Stimulated activated effector memory CD8-positive, alpha-beta T cell treated with anti-CD3 and anti-CD28 coated beads, Interleukin-12 subunit alpha, Interleukin-12 subunit beta, amount 100 ng/mL, for 72 hours (primary cell): ENCODE data around the gene BUD13.

Source experiments
- ATAC-seq: fragments of 150-1000 bp; cut with Tn5 transposase; 2 replicates; pipeline ENCODE4 v1.10.0; 2021
- DNase-seq, 2 donors: peaks; one replicate each; pipeline ENCODE4 v3.0.0; 2021 to 2022; ENCODE audit warnings: low spot score in 2 of 2
- H3K27ac Mint-ChIP-seq: one replicate; pipeline ENCODE4 v1.8.0; 2022; ENCODE audit warnings: mild to moderate bottlenecking, mixed read lengths
- H3K36me3 Mint-ChIP-seq: one replicate; pipeline ENCODE4 v1.8.0; 2022; ENCODE audit warnings: mild to moderate bottlenecking, mixed read lengths
- H3K4me1 Mint-ChIP-seq: one replicate; pipeline ENCODE4 v1.8.0; 2022; ENCODE audit warnings: mixed read lengths
- H3K4me3 Mint-ChIP-seq: one replicate; pipeline ENCODE4 v1.8.0; 2022; ENCODE audit warnings: mild to moderate bottlenecking, mixed read lengths
- H3K9me3 Mint-ChIP-seq: one replicate; pipeline ENCODE4 v1.8.0; 2022; ENCODE audit warnings: mixed read lengths

Gene BUD13

DNA sequence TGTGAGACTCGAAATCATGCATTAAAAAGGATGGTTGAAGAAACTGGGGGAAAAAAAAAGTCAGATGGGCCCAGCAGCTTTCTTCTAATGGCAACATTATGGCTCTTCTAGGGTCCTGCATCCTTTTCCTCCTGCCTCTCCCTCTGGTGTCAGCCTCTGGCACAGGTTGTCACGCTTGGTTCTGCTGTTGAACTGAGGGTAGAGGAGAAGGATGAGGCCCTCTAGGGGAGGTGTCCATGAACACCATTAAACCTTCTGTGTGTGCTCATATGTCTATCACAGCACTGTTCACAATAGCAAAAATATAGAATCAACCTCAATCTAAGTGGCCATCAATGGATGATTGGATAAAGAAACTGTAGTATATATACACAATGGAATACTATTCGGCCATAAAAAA, 36.0 kb downstream of the BUD13 start:
- DNase-seq, result no peak
- H3K27ac Mint-ChIP-seq, result no peak overlapping the region
- ATAC-seq, result no peak
- H3K9me3 Mint-ChIP-seq, result no peaks in the 10 kb centered on the region
- H3K4me1 Mint-ChIP-seq, result peaks cover 25% of the 10 kb centered on the region
- H3K4me3 Mint-ChIP-seq, result no peak overlapping the region
- H3K36me3 Mint-ChIP-seq, result peaks cover 12% of the 10 kb centered on the region

DNA sequence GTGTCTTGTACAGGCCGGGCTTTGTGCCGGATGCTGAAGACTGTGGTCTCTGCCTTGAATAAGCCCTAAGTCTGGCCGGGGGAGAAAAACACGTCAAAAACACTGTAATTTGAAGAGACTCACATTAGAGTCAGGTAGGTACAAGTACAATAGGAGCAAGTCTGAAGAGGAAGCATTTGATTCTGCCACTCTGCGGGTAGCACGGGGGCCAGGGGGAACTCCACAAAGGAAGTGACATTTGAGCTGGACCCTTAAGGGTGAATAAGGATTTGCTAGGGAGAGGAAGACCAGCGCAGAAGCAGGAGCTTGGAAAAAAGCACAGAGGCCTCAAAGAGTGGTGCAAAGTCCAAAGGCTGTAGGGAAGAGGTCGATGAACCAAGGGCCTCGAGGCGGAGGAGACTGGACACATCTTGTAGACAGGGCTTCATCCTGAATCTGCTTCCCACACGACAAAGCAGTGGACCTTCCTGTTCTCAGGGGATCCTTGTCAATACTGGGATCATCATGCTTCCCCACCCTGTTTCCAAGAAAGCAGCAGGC, 38.7 kb downstream of the BUD13 start:
- DNase-seq (no peak), ATAC-seq (no peak)
- H3K27ac Mint-ChIP-seq, result no peak overlapping the region
- no peaks in the 10 kb centered on the region for H3K9me3 Mint-ChIP-seq
- peaks cover 8% of the 10 kb centered on the region for H3K36me3 Mint-ChIP-seq
- no peak overlapping the region for H3K4me3 Mint-ChIP-seq
- peaks cover 20% of the 10 kb centered on the region for H3K4me1 Mint-ChIP-seq

DNA sequence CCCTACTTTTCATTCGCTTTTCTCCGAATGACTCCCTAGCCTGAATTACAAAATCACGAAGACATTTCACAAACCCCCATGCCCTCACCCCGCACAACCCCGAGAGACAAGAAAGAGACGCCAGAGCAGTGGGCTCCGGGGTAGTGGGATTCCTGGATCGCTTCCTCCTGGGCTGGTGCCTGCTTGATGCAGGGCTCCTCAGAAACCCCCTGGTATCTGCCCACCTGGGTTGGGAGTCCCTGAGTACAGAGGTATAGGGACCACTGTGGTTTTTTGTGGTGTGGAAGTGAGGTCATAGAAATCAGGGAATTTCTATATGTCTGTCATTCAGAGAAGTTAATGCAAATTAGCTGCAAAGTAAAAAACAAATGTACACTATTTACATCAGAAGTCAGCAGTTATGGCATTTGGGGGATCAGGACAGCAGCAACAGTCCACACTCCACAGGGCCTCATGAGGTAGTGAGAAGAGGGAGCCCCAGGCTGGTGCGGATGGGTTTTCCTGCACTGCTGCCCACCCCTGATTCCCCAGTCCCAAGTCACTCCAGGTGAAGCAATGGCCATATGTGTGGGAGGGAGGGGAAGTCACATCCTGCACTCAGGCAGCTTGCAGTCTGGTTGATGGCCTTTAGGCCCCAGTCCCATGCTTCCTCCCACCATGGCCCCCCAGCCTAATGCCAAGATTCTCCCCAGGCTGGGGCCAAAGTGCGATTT, 39.6 kb downstream of the BUD13 start:
- Mint-ChIP-seq H3K27ac (peak overlapping the region; percentile 1), H3K4me3 (peak overlapping the region; percentile 41), H3K4me1 (peaks cover 17% of the 10 kb centered on the region), H3K36me3 (peaks cover 8% of the 10 kb centered on the region), H3K9me3 (no peaks in the 10 kb centered on the region)
- DNase-seq, result no peak
- peak; percentile 47 for ATAC-seq

DNA sequence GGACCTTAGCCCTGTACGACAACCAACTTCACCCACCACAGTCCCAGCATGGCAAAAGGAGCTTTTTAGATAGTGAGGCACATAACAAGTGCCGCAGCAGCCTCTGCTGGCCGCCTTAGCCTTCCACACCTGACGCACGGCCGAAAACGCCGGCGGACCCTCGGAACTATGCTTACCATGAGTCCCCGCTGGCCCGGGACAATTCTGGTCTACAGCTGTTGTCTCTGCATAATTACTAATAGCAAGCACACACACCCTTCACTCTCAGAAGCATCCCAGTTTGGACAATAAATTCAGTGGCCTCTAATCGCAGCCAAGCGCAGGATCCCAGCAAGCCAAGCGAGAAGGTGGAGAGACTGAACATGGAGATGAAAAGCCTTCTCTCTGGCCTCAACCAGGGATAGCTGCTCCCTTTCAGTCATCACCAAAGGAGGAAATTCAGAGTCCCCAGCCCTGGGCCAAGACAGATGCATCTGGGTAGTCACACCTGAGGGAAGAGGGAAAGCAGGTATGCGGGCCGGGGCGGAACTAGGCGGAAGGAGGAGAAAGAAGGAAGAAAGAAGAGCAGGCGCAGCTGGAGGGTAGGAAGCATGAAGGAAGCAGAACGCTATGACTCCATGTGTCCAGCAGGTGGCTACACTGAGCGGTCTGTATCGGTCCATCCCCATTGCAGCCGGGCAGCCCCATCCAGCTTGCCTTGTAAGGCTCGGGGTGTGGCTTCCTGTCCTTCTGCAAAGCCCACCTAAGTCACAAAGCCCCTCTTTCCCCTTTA, 40.3 kb downstream of the BUD13 start:
- peak overlapping the region; percentile 41 for H3K4me3 Mint-ChIP-seq
- peak overlapping the region; percentile 1 for H3K27ac Mint-ChIP-seq
- peaks cover 17% of the 10 kb centered on the region for H3K4me1 Mint-ChIP-seq
- peaks cover 8% of the 10 kb centered on the region for H3K36me3 Mint-ChIP-seq
- DNase-seq, result peak; percentile 40 to 77
- H3K9me3 Mint-ChIP-seq, result no peaks in the 10 kb centered on the region
- peak; percentile 81 for ATAC-seq

DNA sequence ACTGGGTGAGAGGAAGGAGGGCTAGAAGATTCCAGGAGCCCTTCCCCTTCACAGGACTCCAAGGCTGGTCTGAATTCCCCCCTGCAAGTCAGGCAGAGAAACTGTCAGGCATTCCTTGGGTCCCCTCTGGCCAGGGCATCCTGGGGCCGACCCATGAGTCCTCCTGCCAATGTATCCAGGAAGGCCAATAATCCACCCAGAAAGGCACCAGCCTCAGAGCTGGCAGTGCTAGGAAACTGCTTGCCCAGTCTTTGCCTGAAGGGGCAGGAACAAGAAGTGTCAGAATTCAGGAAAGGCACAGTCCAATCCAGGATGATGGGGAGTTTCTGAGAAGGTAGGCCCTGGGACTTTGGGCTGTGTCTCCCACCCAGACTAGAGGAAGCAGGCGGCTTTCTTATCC, 41.0 kb downstream of the BUD13 start:
- Mint-ChIP-seq H3K4me3 (no peak overlapping the region), H3K9me3 (no peaks in the 10 kb centered on the region)
- ATAC-seq, result no peak

DNA sequence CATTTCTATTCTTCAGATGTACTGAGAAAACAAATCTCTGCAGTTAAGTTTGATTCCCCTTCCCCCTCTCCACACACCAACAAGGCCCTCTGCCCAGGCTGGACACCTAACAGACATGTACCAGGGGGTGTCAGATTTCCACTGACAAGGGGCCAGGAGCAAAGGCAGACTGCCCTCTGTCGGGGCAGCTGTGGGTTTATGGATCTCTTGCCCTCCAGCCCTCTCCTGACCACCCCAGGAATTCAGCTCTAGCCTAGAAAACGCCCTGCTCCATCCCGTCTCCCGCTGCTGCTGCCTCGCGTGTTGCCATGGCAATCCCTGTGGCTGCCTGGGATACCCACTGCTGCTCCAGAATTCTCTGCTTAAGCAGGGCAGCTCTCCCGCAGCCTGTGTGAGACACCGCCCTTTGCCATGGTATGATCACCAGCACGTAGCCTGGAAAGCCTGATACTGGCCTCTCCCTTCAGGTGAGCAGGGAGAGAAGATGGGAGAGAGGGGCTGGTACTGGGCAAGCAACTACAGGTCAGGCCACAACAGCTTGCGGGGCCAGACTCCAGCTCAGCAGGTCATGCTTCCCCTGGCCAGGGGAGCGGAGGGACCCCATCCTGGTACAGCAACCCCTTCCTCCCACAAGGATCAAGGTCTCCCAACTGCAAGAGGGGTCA, 41.6 kb downstream of the BUD13 start:
- ATAC-seq (no peak), DNase-seq (no peak)
- Mint-ChIP-seq H3K36me3 (peaks cover 8% of the 10 kb centered on the region), H3K4me1 (peaks cover 17% of the 10 kb centered on the region), H3K4me3 (no peak overlapping the region), H3K9me3 (no peaks in the 10 kb centered on the region), H3K27ac (no peak overlapping the region)

More for the DNA sequence above, 41.0 kb downstream of the BUD13 start:
- Mint-ChIP-seq H3K27ac (no peak overlapping the region), H3K36me3 (peaks cover 8% of the 10 kb centered on the region), H3K4me1 (peaks cover 17% of the 10 kb centered on the region)
- DNase-seq, result no peak

DNA sequence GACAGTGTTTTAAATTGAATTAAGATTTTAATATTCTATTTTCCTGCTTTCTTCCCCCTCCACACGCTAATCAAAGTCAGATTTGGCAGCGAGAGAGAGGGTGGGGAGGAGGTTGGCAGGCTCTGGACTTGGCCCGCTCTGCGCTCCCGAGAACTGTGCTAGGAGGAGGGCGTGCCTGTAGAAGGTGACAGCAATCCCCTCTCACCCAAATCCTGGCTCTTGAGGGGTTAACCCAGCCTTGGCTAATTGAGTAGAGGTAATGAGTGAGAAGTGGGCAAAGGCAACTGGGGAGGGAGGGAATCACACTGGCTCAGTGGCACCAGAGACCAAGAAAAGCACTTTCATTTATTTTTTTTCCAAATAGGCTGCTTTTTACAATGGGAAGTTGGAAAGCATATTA, 42.2 kb downstream of the BUD13 start:
- Mint-ChIP-seq H3K27ac (no peak overlapping the region), H3K9me3 (no peaks in the 10 kb centered on the region), H3K4me3 (no peak overlapping the region), H3K36me3 (peaks cover 8% of the 10 kb centered on the region), H3K4me1 (peaks cover 17% of the 10 kb centered on the region)
- no peak for ATAC-seq
- DNase-seq, result no peak

DNA sequence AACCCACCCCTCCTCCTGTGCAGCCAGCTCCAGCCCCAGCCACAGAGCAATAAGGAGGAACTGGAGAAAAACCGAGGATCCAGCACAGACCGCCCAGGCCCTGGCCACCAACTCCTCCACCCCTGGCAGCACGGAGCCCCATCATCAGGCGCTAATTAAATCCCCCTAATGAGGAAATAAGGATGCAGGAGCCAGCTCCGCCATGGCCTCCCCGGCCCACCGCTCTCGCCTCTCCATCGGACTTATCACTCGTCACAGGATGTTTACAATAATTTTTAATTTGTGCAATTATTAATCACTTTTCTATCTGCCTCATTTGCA, 42.6 kb downstream of the BUD13 start:
- Mint-ChIP-seq H3K27ac (no peak overlapping the region), H3K9me3 (no peaks in the 10 kb centered on the region), H3K4me1 (peaks cover 17% of the 10 kb centered on the region), H3K36me3 (peaks cover 8% of the 10 kb centered on the region), H3K4me3 (no peak overlapping the region)
- no peak for ATAC-seq
- no peak for DNase-seq

DNA sequence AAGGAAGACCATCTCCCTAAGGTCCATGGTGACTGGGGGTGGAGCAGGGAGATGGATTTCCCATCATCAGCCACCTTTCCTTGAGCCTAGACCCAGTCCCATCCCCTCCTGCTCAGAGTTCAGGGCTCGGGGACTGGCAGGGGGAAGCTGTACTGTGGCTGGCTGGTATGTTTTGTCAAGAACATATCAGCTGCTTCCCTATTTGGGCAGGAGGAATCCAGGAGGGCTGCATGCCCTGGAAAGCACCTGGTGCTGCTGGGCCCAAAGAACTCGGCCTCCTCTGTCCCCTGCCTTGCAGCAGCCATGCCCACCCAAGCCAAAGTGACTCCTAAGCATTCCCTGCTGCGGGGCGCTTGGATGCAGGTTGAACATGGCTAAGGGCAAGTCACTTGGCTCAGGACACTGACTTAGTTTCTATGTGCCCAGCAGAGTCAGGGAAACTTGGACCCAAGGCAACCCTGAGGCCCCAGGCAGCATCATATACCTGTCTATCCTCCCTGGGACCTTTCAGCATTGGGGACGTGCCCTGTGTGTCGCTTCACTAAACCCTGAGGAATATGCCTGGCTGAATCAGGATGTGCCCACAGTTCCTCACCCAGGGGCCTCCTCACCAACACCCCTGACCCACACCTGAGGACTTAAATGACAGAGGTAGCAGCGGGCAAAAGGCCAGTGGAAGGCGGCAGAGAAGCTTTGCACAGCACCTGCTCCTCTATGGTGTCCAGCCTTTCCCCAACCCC, 43.1 kb downstream of the BUD13 start:
- peaks cover 8% of the 10 kb centered on the region for H3K36me3 Mint-ChIP-seq
- H3K4me1 Mint-ChIP-seq, result peaks cover 17% of the 10 kb centered on the region
- no peak for ATAC-seq

DNA sequence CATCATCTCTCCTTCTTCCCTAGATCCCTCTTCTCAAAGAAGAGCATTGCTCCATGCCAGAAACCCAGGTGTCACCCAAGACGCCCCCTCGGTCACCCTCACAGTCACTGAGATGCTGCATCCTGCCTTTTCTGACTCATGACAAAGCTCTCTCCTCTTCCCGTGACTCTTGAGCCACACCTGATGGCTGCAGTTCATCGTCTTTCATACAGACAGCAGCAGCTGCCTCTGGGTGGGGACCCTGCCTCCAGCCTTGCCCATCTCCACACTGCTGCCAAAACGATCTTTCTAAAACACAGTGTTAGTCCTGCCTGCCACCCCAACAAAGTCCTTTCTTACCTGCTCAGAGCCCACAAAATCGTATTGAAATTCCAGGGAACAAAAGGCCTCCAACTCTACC, 44.8 kb downstream of the BUD13 start:
- no peaks in the 10 kb centered on the region for H3K9me3 Mint-ChIP-seq
- H3K27ac Mint-ChIP-seq, result no peak overlapping the region
- H3K36me3 Mint-ChIP-seq, result peaks cover 3% of the 10 kb centered on the region
- H3K4me1 Mint-ChIP-seq, result peaks cover 8% of the 10 kb centered on the region
- ATAC-seq, result no peak
- no peak for DNase-seq
- H3K4me3 Mint-ChIP-seq, result no peak overlapping the region

More for the DNA sequence above, 43.1 kb downstream of the BUD13 start:
- no peaks in the 10 kb centered on the region for H3K9me3 Mint-ChIP-seq
- DNase-seq, result no peak
- no peak overlapping the region for H3K27ac Mint-ChIP-seq
- no peak overlapping the region for H3K4me3 Mint-ChIP-seq

DNA sequence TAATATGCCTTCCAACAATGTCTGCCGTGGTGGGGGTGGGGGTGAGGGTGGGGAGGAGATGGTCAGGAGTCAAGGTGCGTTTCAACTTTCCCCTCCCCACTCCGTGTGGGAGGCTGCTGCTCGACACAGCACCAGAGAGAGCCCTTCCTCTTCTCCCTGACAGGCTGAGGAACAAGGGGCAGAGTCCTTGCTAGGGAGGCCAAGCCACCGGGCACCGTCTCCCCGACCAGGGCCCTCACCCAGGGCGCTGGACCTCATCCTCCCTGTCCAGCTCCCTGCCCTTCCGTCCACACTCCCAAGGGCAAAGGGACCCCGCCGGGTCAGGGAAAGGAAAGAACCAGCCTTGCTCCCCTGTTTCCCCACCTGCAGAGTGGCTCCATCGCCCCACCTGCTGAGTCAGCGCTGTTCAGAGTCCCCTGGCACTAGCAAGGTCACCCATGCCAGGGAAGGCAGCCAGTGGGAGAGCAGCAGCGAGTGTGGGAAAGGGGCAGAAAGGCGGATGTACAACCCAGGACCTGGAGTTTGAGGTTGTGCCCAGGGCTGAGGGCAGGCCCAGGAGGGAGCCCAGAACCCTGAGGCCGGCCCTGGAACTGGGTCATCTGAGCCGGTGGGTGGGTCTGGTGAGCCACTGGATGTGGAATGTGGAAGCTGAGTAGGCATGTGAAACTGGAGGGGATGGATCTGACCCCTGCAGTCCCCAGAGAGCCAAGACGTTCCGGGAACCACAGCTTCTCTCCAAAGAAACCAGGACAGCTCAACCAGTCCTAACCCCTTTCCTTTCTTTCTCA, 47.2 kb downstream of the BUD13 start:
- Mint-ChIP-seq H3K4me3 (no peak overlapping the region), H3K27ac (no peak overlapping the region), H3K9me3 (no peaks in the 10 kb centered on the region), H3K36me3 (no peaks in the 10 kb centered on the region), H3K4me1 (no peaks in the 10 kb centered on the region)
- DNase-seq, result no peak
- ATAC-seq, result no peak

DNA sequence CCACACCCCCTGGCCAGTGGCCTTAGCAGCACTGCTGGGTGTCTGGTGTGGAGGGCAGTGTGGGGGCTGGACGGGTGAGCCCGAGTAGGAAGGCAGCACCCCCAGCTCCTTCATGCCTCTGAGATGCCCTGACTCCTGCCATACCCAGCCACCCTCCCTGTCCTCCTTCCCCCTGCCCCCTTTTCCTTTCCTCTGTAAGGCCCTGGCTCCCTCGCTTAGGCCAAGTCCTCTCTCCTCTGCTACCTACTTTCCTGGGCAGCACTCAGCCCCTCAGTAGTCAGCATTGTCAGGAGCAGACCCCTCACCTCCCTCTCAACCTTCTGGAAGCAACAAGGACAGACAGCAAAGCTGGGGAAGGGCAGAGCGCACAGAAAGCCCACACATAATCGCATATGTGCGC, 48.0 kb downstream of the BUD13 start:
- ATAC-seq (no peak), DNase-seq (no peak)
- Mint-ChIP-seq H3K36me3 (no peaks in the 10 kb centered on the region), H3K9me3 (no peaks in the 10 kb centered on the region), H3K27ac (no peak overlapping the region), H3K4me1 (no peaks in the 10 kb centered on the region), H3K4me3 (no peak overlapping the region)

DNA sequence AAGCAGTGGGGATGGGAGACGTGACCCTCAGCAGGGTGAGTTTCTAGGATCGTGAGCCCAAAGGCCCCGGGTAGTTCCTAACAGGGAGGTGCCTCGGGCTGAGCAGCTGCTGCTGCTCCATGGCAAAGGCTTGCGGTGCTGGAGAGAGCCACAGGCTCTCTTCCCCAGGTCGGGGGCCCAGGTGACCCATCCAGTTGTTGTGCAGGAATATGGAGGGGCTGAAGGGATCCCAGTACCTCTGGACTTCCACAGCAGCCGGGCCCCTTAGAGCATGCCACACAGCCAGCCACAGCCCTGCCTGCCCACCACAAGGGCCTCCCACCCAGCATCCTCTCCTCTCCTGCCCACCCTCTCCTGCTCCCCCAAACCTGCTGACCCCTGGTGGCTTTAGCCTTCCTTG, 49.3 kb downstream of the BUD13 start:
- Mint-ChIP-seq H3K9me3 (no peaks in the 10 kb centered on the region), H3K36me3 (no peaks in the 10 kb centered on the region), H3K4me3 (no peak overlapping the region), H3K27ac (no peak overlapping the region), H3K4me1 (no peaks in the 10 kb centered on the region)
- no peak for ATAC-seq
- DNase-seq, result no peak

DNA sequence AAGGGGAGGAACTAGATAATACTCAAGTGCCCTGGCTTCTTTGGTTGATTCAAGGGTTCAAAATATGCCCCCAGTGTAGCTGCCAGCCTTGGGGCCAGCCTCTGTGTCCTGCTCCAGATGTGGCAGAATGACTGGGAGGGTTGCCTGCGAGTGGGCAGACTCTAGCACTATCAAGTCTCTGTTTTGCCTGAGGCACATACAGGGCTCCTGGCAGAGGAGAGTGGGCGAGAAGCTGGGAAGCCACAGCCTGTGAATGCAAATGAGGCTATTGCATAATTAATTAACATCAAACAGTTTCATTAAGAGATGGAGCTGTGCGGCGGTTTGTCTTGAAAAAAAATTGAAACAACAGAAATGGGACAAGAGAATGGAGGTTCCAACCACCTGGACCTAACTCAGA, 50.8 kb downstream of the BUD13 start:
- Mint-ChIP-seq H3K36me3 (no peaks in the 10 kb centered on the region), H3K9me3 (no peaks in the 10 kb centered on the region), H3K4me3 (no peak overlapping the region), H3K4me1 (no peaks in the 10 kb centered on the region), H3K27ac (no peak overlapping the region)
- DNase-seq (no peak), ATAC-seq (no peak)
